ENCODE measurements around the gene NEK6. TPM values are rescaled to one million over a fixed set of nuclear protein-coding genes. Genes with fewer than 3 reads are reported as not detected.

NEK6 gene
- total and polyA plus RNA-seq, 7 experiments from 2014 or later: 0.43 to 32.8 (median 2.3) TPM

DNA sequence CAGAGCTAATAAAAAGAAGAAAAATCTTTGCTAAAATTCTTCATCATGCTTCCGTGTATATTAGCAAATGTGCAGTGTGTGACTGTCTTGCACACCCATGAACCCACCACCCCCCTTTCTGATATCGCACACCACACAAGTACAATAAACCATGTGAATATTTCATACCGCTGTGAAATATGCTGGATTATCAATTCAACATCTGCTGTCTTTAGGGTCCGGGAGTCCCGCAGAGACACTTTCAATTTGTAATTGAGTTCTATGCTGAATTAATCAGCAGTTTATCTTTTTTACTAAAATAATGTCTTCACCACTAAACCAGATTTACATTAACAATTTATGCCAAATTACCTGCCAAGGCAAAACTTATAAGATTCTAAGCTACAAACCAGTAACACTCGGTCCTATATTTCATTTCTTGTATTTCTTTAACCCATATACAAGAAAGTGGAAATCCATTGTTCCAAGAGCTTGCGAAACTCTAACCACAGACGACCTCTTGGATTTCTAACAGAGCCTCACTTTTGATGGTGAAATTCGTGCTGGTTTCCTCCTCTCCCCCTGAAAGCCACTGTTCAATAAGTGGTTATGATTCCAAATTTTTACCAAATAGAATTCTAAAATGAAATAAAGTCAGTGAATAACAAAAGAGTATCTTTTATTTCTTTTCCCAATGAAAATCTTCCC, 113.3 kb downstream of the NEK6 start:
- Mint-ChIP-seq H3K27ac (peak overlapping the region in 1 of 9 donors; percentile 0), H3K9me3 (peaks cover 0 to 4% (median 0%) of the 10 kb centered on the region in 11 donors), H3K27me3 (no peaks in the 10 kb centered on the region), H3K36me3 (peaks cover 4 to 25% (median 14%) of the 10 kb centered on the region in 5 donors), H3K4me1 (peaks cover 8 to 74% (median 65%) of the 10 kb centered on the region in 7 donors), H3K4me3 (no peak overlapping the region)
- Histone ChIP-seq H3K27ac (ENCODE audit: low read depth, low read length) (no peak overlapping the region), H3K4me1 (ENCODE audit: control insufficient read depth in 2 of 2, insufficient read depth in 2 of 2, low read length in 2 of 2) (no peaks in the 10 kb centered on the region), H3K36me3 (ENCODE audit: control insufficient read depth in 2 of 3, insufficient read depth in 3 of 3, low read length in 3 of 3) (peaks cover 0 to 4% (median 0%) of the 10 kb centered on the region in 3 experiments), H3K9me3 (ENCODE audit: control insufficient read depth in 2 of 3, low read length in 3 of 3) (no peaks in the 10 kb centered on the region), H3K4me3 (ENCODE audit: low read length) (no peak overlapping the region), H3K27me3 (ENCODE audit: control insufficient read depth in 2 of 2, insufficient read depth in 2 of 2, low read length in 2 of 2) (no peaks in the 10 kb centered on the region)
- ATAC-seq (no peak), DNase-seq (no peak)
- POLR2A ChIA-PET: no interaction called here
- intact Hi-C loops (cut with micrococcal nuclease): no loop called here
- CTCF ChIA-PET: no interaction called here

- H3K27ac ChIP-seq (ENCODE audit: low read depth, low read length): no peak overlapping the region
- no peak overlapping the region for H3K4me3 Mint-ChIP-seq
- peak overlapping the region in 1 of 9 donors; percentile 49 for H3K27ac Mint-ChIP-seq
- intact Hi-C loops (cut with micrococcal nuclease): no loop called here
- H3K9me3 Mint-ChIP-seq: peaks cover 0 to 4% (median 0%) of the 10 kb centered on the region in 11 donors
- no peaks in the 10 kb centered on the region for H3K27me3 Mint-ChIP-seq
- H3K4me3 ChIP-seq (ENCODE audit: low read length): no peak overlapping the region
- no peaks in the 10 kb centered on the region for H3K27me3 ChIP-seq (ENCODE audit: control insufficient read depth in 2 of 2, insufficient read depth in 2 of 2, low read length in 2 of 2)
- H3K9me3 ChIP-seq (ENCODE audit: control insufficient read depth in 2 of 3, low read length in 3 of 3): no peaks in the 10 kb centered on the region
- DNase-seq: no peak
- POLR2A ChIA-PET: no interaction called here
- CTCF ChIA-PET: no interaction called here
- H3K4me1 Mint-ChIP-seq: peaks cover 5 to 72% (median 64%) of the 10 kb centered on the region in 7 donors
- ATAC-seq: no peak
- peaks cover 0 to 4% (median 0%) of the 10 kb centered on the region in 3 experiments for H3K36me3 ChIP-seq (ENCODE audit: control insufficient read depth in 2 of 3, insufficient read depth in 3 of 3, low read length in 3 of 3)
- peaks cover 0 to 31% (median 16%) of the 10 kb centered on the region in 5 donors for H3K36me3 Mint-ChIP-seq
- no peaks in the 10 kb centered on the region for H3K4me1 ChIP-seq (ENCODE audit: control insufficient read depth in 2 of 2, insufficient read depth in 2 of 2, low read length in 2 of 2)
Measured at GRCh38 chr9:124372038-124372437, 114.3 kb downstream of the NEK6 start.

- ATAC-seq: no peak
- CTCF ChIA-PET: no interaction called here
- Mint-ChIP-seq H3K27me3 (no peaks in the 10 kb centered on the region), H3K9me3 (peaks cover 0 to 4% (median 0%) of the 10 kb centered on the region in 11 donors), H3K4me3 (no peak overlapping the region), H3K36me3 (peaks cover 0 to 37% (median 18%) of the 10 kb centered on the region in 5 donors), H3K27ac (peak overlapping the region in 1 of 9 donors; percentile 41), H3K4me1 (peaks cover 5 to 72% (median 56%) of the 10 kb centered on the region in 7 donors)
- no peaks in the 10 kb centered on the region for H3K9me3 ChIP-seq (ENCODE audit: control insufficient read depth in 2 of 3, low read length in 3 of 3)
- no peak overlapping the region for H3K27ac ChIP-seq (ENCODE audit: low read depth, low read length)
- intact Hi-C loops (cut with micrococcal nuclease): no loop called here
- POLR2A ChIA-PET: no interaction called here
- H3K4me3 ChIP-seq (ENCODE audit: low read length): no peak overlapping the region
- H3K4me1 ChIP-seq (ENCODE audit: control insufficient read depth in 2 of 2, insufficient read depth in 2 of 2, low read length in 2 of 2): no peaks in the 10 kb centered on the region
- no peaks in the 10 kb centered on the region for H3K27me3 ChIP-seq (ENCODE audit: control insufficient read depth in 2 of 2, insufficient read depth in 2 of 2, low read length in 2 of 2)
- peaks cover 0 to 4% (median 0%) of the 10 kb centered on the region in 3 experiments for H3K36me3 ChIP-seq (ENCODE audit: control insufficient read depth in 2 of 3, insufficient read depth in 3 of 3, low read length in 3 of 3)
- DNase-seq: no peak
Measured at GRCh38 chr9:124373386-124373785, 115.6 kb downstream of the NEK6 start.

DNA sequence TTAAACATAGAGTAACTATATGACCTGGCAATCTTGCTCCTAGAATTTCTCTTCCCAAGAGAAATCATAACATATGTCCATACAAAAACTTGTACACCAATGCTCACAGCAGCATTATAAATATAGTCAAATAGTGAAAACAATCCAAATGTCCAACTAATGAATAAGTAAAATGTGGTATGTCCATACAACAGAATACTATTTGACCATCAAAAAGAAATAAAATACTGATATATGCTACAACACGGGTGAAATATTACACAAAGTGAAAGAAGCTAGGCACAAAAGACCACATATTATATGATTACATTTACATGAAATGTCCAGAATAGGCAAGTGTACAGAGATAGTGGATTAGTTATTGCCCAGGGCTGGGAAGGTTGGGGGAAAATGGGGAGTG, 116.1 kb downstream of the NEK6 start:
- intact Hi-C loops (cut with micrococcal nuclease): no loop called here
- H3K4me3 Mint-ChIP-seq: no peak overlapping the region
- peaks cover 0 to 4% (median 0%) of the 10 kb centered on the region in 11 donors for H3K9me3 Mint-ChIP-seq
- DNase-seq: no peak
- peaks cover 0 to 37% (median 22%) of the 10 kb centered on the region in 5 donors for H3K36me3 Mint-ChIP-seq
- peaks cover 0 to 4% (median 0%) of the 10 kb centered on the region in 3 experiments for H3K36me3 ChIP-seq (ENCODE audit: control insufficient read depth in 2 of 3, insufficient read depth in 3 of 3, low read length in 3 of 3)
- H3K4me1 Mint-ChIP-seq: peaks cover 5 to 72% (median 51%) of the 10 kb centered on the region in 7 donors
- no peaks in the 10 kb centered on the region for H3K27me3 Mint-ChIP-seq
- ChIA-PET POLR2A (no interaction called here), CTCF (no interaction called here)
- no peaks in the 10 kb centered on the region for H3K27me3 ChIP-seq (ENCODE audit: control insufficient read depth in 2 of 2, insufficient read depth in 2 of 2, low read length in 2 of 2)
- no peak overlapping the region for H3K27ac ChIP-seq (ENCODE audit: low read depth, low read length)
- H3K4me1 ChIP-seq (ENCODE audit: control insufficient read depth in 2 of 2, insufficient read depth in 2 of 2, low read length in 2 of 2): no peaks in the 10 kb centered on the region
- no peak for ATAC-seq
- no peaks in the 10 kb centered on the region for H3K9me3 ChIP-seq (ENCODE audit: control insufficient read depth in 2 of 3, low read length in 3 of 3)
- H3K27ac Mint-ChIP-seq: no peak overlapping the region
- no peak overlapping the region for H3K4me3 ChIP-seq (ENCODE audit: low read length)

GRCh38 chr9:124375726-124376125, 118.0 kb downstream of the NEK6 start:
- Mint-ChIP-seq H3K36me3 (peaks cover 4 to 44% (median 23%) of the 10 kb centered on the region in 5 donors), H3K27me3 (no peaks in the 10 kb centered on the region), H3K4me3 (no peak overlapping the region), H3K4me1 (peaks cover 8 to 64% (median 42%) of the 10 kb centered on the region in 7 donors), H3K9me3 (peaks cover 0 to 4% (median 0%) of the 10 kb centered on the region in 11 donors), H3K27ac (no peak overlapping the region)
- no peaks in the 10 kb centered on the region for H3K4me1 ChIP-seq (ENCODE audit: control insufficient read depth in 2 of 2, insufficient read depth in 2 of 2, low read length in 2 of 2)
- no peaks in the 10 kb centered on the region for H3K9me3 ChIP-seq (ENCODE audit: control insufficient read depth in 2 of 3, low read length in 3 of 3)
- peaks cover 0 to 12% (median 3%) of the 10 kb centered on the region in 3 experiments for H3K36me3 ChIP-seq (ENCODE audit: control insufficient read depth in 2 of 3, insufficient read depth in 3 of 3, low read length in 3 of 3)
- no peaks in the 10 kb centered on the region for H3K27me3 ChIP-seq (ENCODE audit: control insufficient read depth in 2 of 2, insufficient read depth in 2 of 2, low read length in 2 of 2)
- ChIA-PET CTCF (no interaction called here), POLR2A (no interaction called here)
- no peak overlapping the region for H3K4me3 ChIP-seq (ENCODE audit: low read length)
- intact Hi-C loops (cut with micrococcal nuclease): no loop called here
- DNase-seq: no peak
- no peak overlapping the region for H3K27ac ChIP-seq (ENCODE audit: low read depth, low read length)
- no peak for ATAC-seq

- DNase-seq (no peak), ATAC-seq (no peak)
- Histone ChIP-seq H3K36me3 (ENCODE audit: control insufficient read depth in 2 of 3, insufficient read depth in 3 of 3, low read length in 3 of 3) (peaks cover 0 to 12% (median 3%) of the 10 kb centered on the region in 3 experiments), H3K27me3 (ENCODE audit: control insufficient read depth in 2 of 2, insufficient read depth in 2 of 2, low read length in 2 of 2) (no peaks in the 10 kb centered on the region), H3K27ac (ENCODE audit: low read depth, low read length) (no peak overlapping the region), H3K4me1 (ENCODE audit: control insufficient read depth in 2 of 2, insufficient read depth in 2 of 2, low read length in 2 of 2) (no peaks in the 10 kb centered on the region), H3K4me3 (ENCODE audit: low read length) (no peak overlapping the region), H3K9me3 (ENCODE audit: control insufficient read depth in 2 of 3, low read length in 3 of 3) (no peaks in the 10 kb centered on the region)
- peaks cover 8 to 58% (median 36%) of the 10 kb centered on the region in 7 donors for H3K4me1 Mint-ChIP-seq
- no peak overlapping the region for H3K27ac Mint-ChIP-seq
- H3K4me3 Mint-ChIP-seq: no peak overlapping the region
- POLR2A ChIA-PET: no interaction called here
- intact Hi-C loops (cut with micrococcal nuclease): no loop called here
- CTCF ChIA-PET: no interaction called here
- peaks cover 0 to 4% (median 0%) of the 10 kb centered on the region in 11 donors for H3K9me3 Mint-ChIP-seq
- H3K36me3 Mint-ChIP-seq: peaks cover 4 to 44% (median 23%) of the 10 kb centered on the region in 5 donors
- no peaks in the 10 kb centered on the region for H3K27me3 Mint-ChIP-seq
Measured at GRCh38 chr9:124376329-124376728, 118.6 kb downstream of the NEK6 start.
